Pancreas (tissue), 10 donors: ENCODE results near the gene ARL17A. TPM values are rescaled to one million over a fixed set of nuclear protein-coding genes. Genes with fewer than 3 reads are reported as not detected.
"Not testable (repeated sequence)": the region's sequence is repeated elsewhere in the genome, so short reads cannot be mapped to it uniquely, and the experiment has no call there.

Experiments used
- ATAC-seq, 4 donors: fragments of 200-7000 bp; cut with Tn5 transposase; one replicate each; pipeline versions ENCODE4 v1.8.0 to v1.9.1; 2020; ENCODE audit warnings: mild to moderate bottlenecking in 4 of 4, moderate library complexity in 4 of 4
- DNase-seq, 6 donors: peaks; one replicate each; pipeline ENCODE4 v3.0.0-alpha.2; 2020
- FAIRE-seq: peaks from 2 replicates; lab custom pipeline; 2012; peaks lifted over from hg19 to GRCh38; lab: Jason Lieb, UNC
- H3K27ac ChIP-seq, 4 donors: fragments of 200-600 bp; sonication (generic); 1 replicate in 3 of 4; 2 replicates in 1 of 4; pipeline versions ENCODE4 v1.5.0 to v1.8.0; 2020
- H3K27me3 ChIP-seq, 4 donors: fragments of 200-600 bp; one replicate each; pipeline ENCODE4 v1.8.0; 2021
- H3K36me3 ChIP-seq, 3 donors: fragments of 200-600 bp; sonication (generic) in 1 of 3; one replicate each; pipeline versions ENCODE4 v1.5.0 to v1.8.0; 2020 to 2021
- H3K4me1 ChIP-seq, 3 donors: fragments of 200-600 bp; one replicate each; pipeline ENCODE4 v1.8.0; 2021
- H3K4me3 ChIP-seq, 4 donors: fragments of 200-600 bp; sonication (generic) in 2 of 4; one replicate each; pipeline versions ENCODE4 v1.5.0 to v1.8.0; 2020 to 2021
- H3K9me3 ChIP-seq, 4 donors: fragments of 200-600 bp; one replicate each; pipeline ENCODE4 v1.8.0; 2021
- WGBS, 2 donors: extraction: QIAGEN DNeasy Blood & Tissue Kit; methylation state at CpG; one replicate each; pipeline ENCODE4 v1.1.7; 2013; 5-methylcytosine and 5-hydroxymethylcytosine counted together
- intact Hi-C, 3 donors: fragments of 100-400 bp; cut with DNase I; formaldehyde crosslinking; loops; one replicate each; pipeline versions ENCODE4 v1.11.1 to v1.14.2; 2022
- polyA plus RNA-seq, 2 donors: library from polyadenylated mRNA; stranded (reverse); fragments of 200-250 nt; gene quantifications; one replicate each; pipeline ENCODE4 v1.2.3, GENCODE V29; 2013
- total RNA-seq, 6 donors: library from RNA; stranded (reverse); fragmentation: NEBNext Ultra II Directional in 4 of 6; extraction: Animal tissue kit (Norgen Biotek cat#: 25700) in 4 of 6; gene quantifications; one replicate each; pipeline versions ENCODE4 v1.2.1 to v1.2.4, GENCODE V29; 2021 to 2023
- donor health status: healthy with polysubstance abuse.
- donor health status: DM: no; HTN: no; CAD: no; lungs with moderate emphysema.
- donor health status: DM: no; HTN: no; CAD: no.
- donor health status: control.
- donor health status: control.
- donor health status: Bipolar disorder and iron deficiency.
- donor health status: DM: yes; HTN: yes; CAD: no.
- donor health status: DM: no; HTN: no; CAD: no.
- donor health status: DM: no; HTN: no; CAD: no.
- donor health status: DM: yes; HTN: yes; CAD: no.

The ARL17A gene
- total RNA-seq (10 to 100 TPM in 2 of 6 donors, 1 to 10 TPM in 4; 3.5 to 17.4 (median 6.3) TPM), polyA plus RNA-seq (1 to 10 TPM; 3.9 to 4.9 TPM)

- peak; percentile 68 to 87 (median 84) for DNase-seq
- intact Hi-C loops, H3K36me3 ChIP-seq, H3K27me3 ChIP-seq, H3K27ac ChIP-seq, H3K4me1 ChIP-seq, H3K9me3 ChIP-seq, H3K4me3 ChIP-seq: not testable (repeated sequence)
- 0% methylated on average over 13 of the region's 65 CpGs; no CpG with 5 or more reads in 1 of the 2 donors for WGBS, 2 donors
- peak; percentile 97 for FAIRE-seq
- ATAC-seq: peak; percentile 94 to 97 (median 94)
These were observed at the start of gene ARL17A for GRCh38 chr17:46579083-46580075. Gene ARL17A, minus strand, starts transcription at chr17:46579691. Its CDS starts 3,369 bp downstream, at chr17:46576322.

GRCh38 chr17:46628753-46629436 lies 49.4 kb upstream of the ARL17A start:
- H3K9me3 ChIP-seq, H3K4me3 ChIP-seq, H3K27ac ChIP-seq, FAIRE-seq, intact Hi-C loops, DNase-seq, H3K36me3 ChIP-seq, H3K4me1 ChIP-seq, H3K27me3 ChIP-seq: not testable (repeated sequence)
- peak in 1 of 4 donors; percentile 15 for ATAC-seq
- WGBS, 2 donors: no CpG with 5 or more reads among the region's 5 CpGs

DNA sequence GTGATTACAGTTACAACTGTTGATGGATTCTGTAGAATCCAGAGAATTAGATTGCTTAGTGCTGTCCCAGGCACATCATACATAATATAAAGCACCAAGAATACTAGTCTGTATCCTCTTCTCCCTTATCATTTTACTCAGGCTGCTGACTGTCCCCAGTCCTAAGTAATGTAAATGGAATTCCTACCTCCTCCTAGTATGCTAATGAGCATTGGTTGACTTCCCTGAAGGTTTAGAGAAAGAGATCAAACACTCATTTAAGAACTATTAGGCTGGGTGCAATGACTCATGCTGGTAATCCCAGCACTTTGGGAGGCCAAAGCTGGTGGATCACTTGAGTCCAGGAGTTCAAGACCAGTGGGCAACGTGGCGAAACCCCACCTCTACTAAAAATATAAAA lies 48.0 kb upstream of the ARL17A start:
- ATAC-seq, DNase-seq, FAIRE-seq: not testable (repeated sequence)

GRCh38 chr17:46624726-46625125 lies 45.2 kb upstream of the ARL17A start:
- not testable (repeated sequence) for ATAC-seq, H3K27ac ChIP-seq
- no CpG with 5 or more reads among the region's 5 CpGs for WGBS, 2 donors

More for the DNA sequence above, 48.0 kb upstream of the ARL17A start:
- H3K4me1 ChIP-seq, H3K27ac ChIP-seq, H3K27me3 ChIP-seq, intact Hi-C loops, H3K36me3 ChIP-seq, H3K9me3 ChIP-seq, H3K4me3 ChIP-seq: not testable (repeated sequence)
- no CpG with 5 or more reads among the region's 2 CpGs for WGBS, 2 donors

GRCh38 chr17:46623790-46624189 lies 44.3 kb upstream of the ARL17A start:
- H3K27ac ChIP-seq, H3K4me3 ChIP-seq, H3K36me3 ChIP-seq, intact Hi-C loops, H3K27me3 ChIP-seq, ATAC-seq, FAIRE-seq, H3K9me3 ChIP-seq, DNase-seq, H3K4me1 ChIP-seq: not testable (repeated sequence)
- WGBS, 2 donors: no CpG with 5 or more reads among the region's 2 CpGs

More at GRCh38 chr17:46624726-46625125, 45.2 kb upstream of the ARL17A start:
- FAIRE-seq, H3K27me3 ChIP-seq, H3K36me3 ChIP-seq, H3K4me3 ChIP-seq, intact Hi-C loops, H3K4me1 ChIP-seq, H3K9me3 ChIP-seq, DNase-seq: not testable (repeated sequence)

DNA sequence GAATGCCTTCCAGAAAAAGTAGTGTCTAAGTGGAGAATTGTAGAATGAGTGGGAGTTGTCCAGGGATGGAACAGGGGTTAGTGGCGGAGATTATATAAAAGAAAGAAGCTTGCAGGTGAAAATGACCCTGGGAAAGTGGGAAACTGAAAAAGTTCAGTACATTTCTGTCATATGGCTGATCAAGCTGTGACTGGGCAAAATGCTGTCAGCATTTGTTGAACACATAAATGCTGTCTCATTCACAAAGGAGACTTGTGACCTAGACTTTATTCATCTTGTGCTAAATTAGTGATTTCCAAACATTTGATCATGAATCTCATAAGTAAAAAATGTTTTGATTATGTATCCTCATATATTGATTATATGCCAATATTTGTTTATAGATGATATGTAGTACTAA lies 39.5 kb upstream of the ARL17A start:
- no CpG with 5 or more reads among the region's 1 CpG for WGBS, 2 donors
- H3K27me3 ChIP-seq, H3K27ac ChIP-seq, H3K4me3 ChIP-seq, H3K9me3 ChIP-seq, H3K36me3 ChIP-seq, H3K4me1 ChIP-seq, intact Hi-C loops, FAIRE-seq, DNase-seq: not testable (repeated sequence)
- peak in 1 of 4 donors; percentile 54 for ATAC-seq

DNA sequence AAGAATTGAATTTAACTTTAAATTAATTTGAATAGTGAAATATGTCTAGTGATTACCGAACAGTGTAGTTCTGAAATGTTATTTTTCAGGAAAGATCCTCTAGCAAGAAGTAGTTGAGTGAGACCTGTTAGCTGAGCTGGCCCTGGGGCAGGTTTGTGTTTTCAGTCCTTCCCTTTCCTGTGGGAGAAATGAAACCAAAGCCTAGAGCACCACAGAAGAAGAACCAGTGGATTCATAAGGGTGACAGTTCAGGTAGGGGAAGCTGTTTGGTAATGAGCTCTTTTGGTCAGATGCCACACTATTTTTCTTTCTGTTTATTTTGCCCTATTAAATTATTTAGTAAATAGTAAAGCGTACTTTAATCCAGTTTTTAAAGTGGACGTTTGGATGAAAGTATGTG lies 37.6 kb upstream of the ARL17A start:
- H3K27me3 ChIP-seq, H3K27ac ChIP-seq, H3K4me3 ChIP-seq, H3K4me1 ChIP-seq, intact Hi-C loops, DNase-seq, H3K9me3 ChIP-seq, H3K36me3 ChIP-seq, ATAC-seq, FAIRE-seq: not testable (repeated sequence)
- no CpG with 5 or more reads among the region's 3 CpGs for WGBS, 2 donors

DNA sequence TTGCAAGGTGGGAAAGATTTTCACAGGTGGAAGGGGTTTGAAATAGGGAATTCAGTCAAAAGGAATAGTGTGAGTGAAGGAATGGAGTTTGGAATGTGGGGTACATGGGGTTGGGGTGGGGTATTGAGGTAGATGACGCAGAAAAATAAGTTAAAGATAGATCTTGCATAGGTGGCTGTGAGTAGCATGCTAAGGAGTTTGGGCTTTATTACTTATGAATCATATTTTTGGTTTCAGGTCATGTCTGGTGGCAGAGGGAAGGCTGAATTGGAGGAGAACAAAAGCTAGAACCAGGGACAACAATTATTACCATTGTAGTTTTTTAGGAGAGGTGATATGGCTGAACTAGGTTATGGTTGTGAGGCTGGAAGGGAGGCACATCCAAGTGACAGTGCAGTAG lies 34.4 kb upstream of the ARL17A start:
- H3K27ac ChIP-seq, ATAC-seq, H3K4me3 ChIP-seq, H3K27me3 ChIP-seq, intact Hi-C loops, DNase-seq, H3K9me3 ChIP-seq, H3K36me3 ChIP-seq, FAIRE-seq, H3K4me1 ChIP-seq: not testable (repeated sequence)
- no CpG with 5 or more reads among the region's 1 CpG for WGBS, 2 donors

DNA sequence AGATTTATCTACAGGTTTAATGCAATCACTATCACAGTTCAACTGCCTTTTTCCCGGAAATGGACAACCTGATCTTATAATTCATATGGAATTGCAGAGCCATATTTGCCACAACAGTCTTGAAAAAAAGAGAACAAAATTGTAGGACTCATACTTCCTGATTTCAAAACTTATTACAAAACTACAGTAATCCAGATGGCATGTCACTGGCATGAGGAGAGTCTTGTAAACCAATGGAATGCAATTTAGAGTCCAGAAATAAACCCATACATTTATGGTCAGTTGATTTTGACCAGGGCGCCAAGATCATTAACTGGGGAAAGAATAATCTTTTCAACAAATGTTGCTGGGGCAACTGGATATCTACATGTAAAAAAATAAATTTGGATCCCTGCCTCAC lies 31.8 kb upstream of the ARL17A start:
- H3K27ac ChIP-seq, H3K36me3 ChIP-seq, H3K4me3 ChIP-seq, H3K4me1 ChIP-seq, FAIRE-seq, DNase-seq, intact Hi-C loops, ATAC-seq, H3K27me3 ChIP-seq, H3K9me3 ChIP-seq: not testable (repeated sequence)
- no CpG with 5 or more reads among the region's 2 CpGs for WGBS, 2 donors

- H3K4me3 ChIP-seq, H3K27ac ChIP-seq, H3K36me3 ChIP-seq, H3K27me3 ChIP-seq, intact Hi-C loops, H3K9me3 ChIP-seq, ATAC-seq, DNase-seq, H3K4me1 ChIP-seq, FAIRE-seq: not testable (repeated sequence)
These were observed 23.6 kb upstream of the ARL17A start for GRCh38 chr17:46603125-46603524.

- H3K36me3 ChIP-seq, H3K9me3 ChIP-seq, H3K4me3 ChIP-seq, H3K27ac ChIP-seq, FAIRE-seq, intact Hi-C loops, H3K4me1 ChIP-seq, DNase-seq, ATAC-seq, H3K27me3 ChIP-seq: not testable (repeated sequence)
- no CpG with 5 or more reads among the region's 3 CpGs for WGBS, 2 donors
These were observed 21.3 kb upstream of the ARL17A start for GRCh38 chr17:46600767-46601166.
